Left lobe of liver (tissue), 2 donors: ENCODE results near the gene MID2. TPM values are rescaled to one million over a fixed set of nuclear protein-coding genes. Genes with fewer than 3 reads are reported as not detected.
A peak's percentile ranks its signal among the peaks of the same experiment; 100 is the strongest.
"Not testable (repeated sequence)": the region's sequence is repeated elsewhere in the genome, so short reads cannot be mapped to it uniquely, and the experiment has no call there.

Experiments
- ATAC-seq: fragments of 200-7000 bp; cut with Tn5 transposase; one replicate; pipeline ENCODE4 v1.9.1; 2020; ENCODE audit warnings: mild to moderate bottlenecking, moderate library complexity
- DNase-seq: peaks from one replicate; pipeline ENCODE4 v3.0.0-alpha.2; 2020; ENCODE audit warnings: low spot score
- total RNA-seq: library from RNA; stranded (reverse); gene quantifications from one replicate; pipeline ENCODE4 v1.2.1, GENCODE V29; 2021
- donor health status: DM: no; HTN: no; CAD: no; lungs with moderate emphysema.
- donor health status: DM: no; HTN: yes; CAD: no.

Gene MID2
- total RNA-seq, result 4.8 TPM

- ATAC-seq, result peak; percentile 73
- DNase-seq, result peak; percentile 60
These were observed at the start of gene MID2 for GRCh38 chrX:107825698-107826237. Gene MID2 (plus strand): TSS chrX:107825866. CDS start chrX:107826427, 561 bp downstream.

- ATAC-seq (peak; percentile 73), DNase-seq (peak; percentile 72)
These were observed 48.8 kb upstream of the MID2 start for GRCh38 chrX:107776649-107777535.

GRCh38 chrX:107777536-107777832, 48.2 kb upstream of the MID2 start, which contains the start of gene NCBP2L:
Gene NCBP2L (plus strand): TSS chrX:107777733. CDS start chrX:107794221, 16,488 bp downstream.
- no peak for ATAC-seq

GRCh38 chrX:107780525-107780924, 45.1 kb upstream of the MID2 start:
- ATAC-seq, result no peak
- DNase-seq, result no peak

More at GRCh38 chrX:107777536-107777832, 48.2 kb upstream of the MID2 start, which contains the start of gene NCBP2L:
- DNase-seq, result no peak

- ATAC-seq, result no peak
- no peak for DNase-seq
These were observed 37.8 kb upstream of the MID2 start for GRCh38 chrX:107787827-107788226.

- no peak for DNase-seq
- no peak for ATAC-seq
These were observed 21.2 kb upstream of the MID2 start for GRCh38 chrX:107804427-107804826.

GRCh38 chrX:107805179-107805578, 20.5 kb upstream of the MID2 start:
- DNase-seq, result no peak
- no peak for ATAC-seq

GRCh38 chrX:107810053-107810452, 15.6 kb upstream of the MID2 start:
- not testable (repeated sequence) for DNase-seq, ATAC-seq

- DNase-seq (no peak), ATAC-seq (no peak)
These were observed 6.7 kb upstream of the MID2 start for GRCh38 chrX:107818900-107819521.

- DNase-seq (no peak), ATAC-seq (no peak)
These were observed 2.6 kb upstream of the MID2 start for GRCh38 chrX:107823042-107823441.

GRCh38 chrX:107823456-107823855, 2.2 kb upstream of the MID2 start:
- ATAC-seq, result no peak
- no peak for DNase-seq

- ATAC-seq (peak; percentile 81), DNase-seq (peak; percentile 49)
These were observed 768 bp downstream of the MID2 start for GRCh38 chrX:107826238-107827029.

- ATAC-seq, result no peak
These were observed 1.6 kb downstream of the MID2 start for GRCh38 chrX:107827030-107827831.

GRCh38 chrX:107827852-107828251, 2.2 kb downstream of the MID2 start:
- ATAC-seq (no peak), DNase-seq (no peak)

More at GRCh38 chrX:107827030-107827831, 1.6 kb downstream of the MID2 start:
- no peak for DNase-seq

- ATAC-seq, result no peak
- no peak for DNase-seq
These were observed 4.2 kb downstream of the MID2 start for GRCh38 chrX:107829878-107830277.

- DNase-seq (no peak), ATAC-seq (no peak)
These were observed 5.5 kb downstream of the MID2 start for GRCh38 chrX:107831071-107831730.

GRCh38 chrX:107834275-107835201, 8.9 kb downstream of the MID2 start:
- ATAC-seq (peak; percentile 17), DNase-seq (no peak)

GRCh38 chrX:107836958-107837357, 11.3 kb downstream of the MID2 start:
- ATAC-seq, result no peak
- no peak for DNase-seq

- ATAC-seq (no peak), DNase-seq (no peak)
These were observed 15.3 kb downstream of the MID2 start for GRCh38 chrX:107840971-107841370.
